Measurements from ENCODE around the gene GADD45B. TPM values are rescaled to one million over a fixed set of nuclear protein-coding genes. Genes with fewer than 3 reads are reported as not detected.

GADD45B gene
- total and polyA plus RNA-seq, 4 experiments from 2014 or later = 44.9 to 94.4 (median 88.3) TPM

DNA sequence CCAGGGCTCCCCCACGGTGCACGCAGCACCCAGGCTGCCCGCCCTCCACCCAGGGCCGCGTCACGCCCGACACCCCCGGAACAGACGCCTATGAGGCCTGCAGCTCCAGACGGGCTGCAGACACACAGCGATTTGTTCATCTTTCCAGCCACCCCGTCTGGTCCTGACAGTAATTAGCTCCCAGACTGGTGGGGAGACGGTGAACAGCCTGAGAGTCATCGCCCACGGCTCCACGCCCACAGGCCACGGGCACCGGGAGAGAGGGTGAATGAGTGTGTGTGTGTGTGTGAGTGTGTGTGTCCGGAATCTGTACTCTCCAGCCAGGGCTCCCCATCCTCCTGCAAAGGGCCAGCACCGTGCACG lies 18.1 kb downstream of the GADD45B start:
- Mint-ChIP-seq H3K27ac (peak overlapping the region in 4 of 7 donors; percentile 55 to 78 (median 66)), H3K36me3 (no peaks in the 10 kb centered on the region), H3K4me3 (peak overlapping the region; percentile 48 to 85 (median 78)), H3K27me3 (peaks cover 13 to 16% of the 10 kb centered on the region in 2 donors), H3K4me1 (peaks cover 6 to 37% (median 19%) of the 10 kb centered on the region in 4 donors), H3K9me3 (no peaks in the 10 kb centered on the region)
- POLR2A ChIA-PET (ENCODE audit: partially characterized antibody) = interaction anchor here (0.5 to 15.8 kb wide), 3 partner anchors 9 to 44 kb away, joined by 4 to 206 read pairs (median 15); partner anchors contain the start of gene GADD45B
- Histone ChIP-seq H3K27ac (ENCODE audit: low read depth, low read length) (no peak overlapping the region), H3K36me3 (ENCODE audit: insufficient read depth, low read length) (no peaks in the 10 kb centered on the region), H3K4me3 (ENCODE audit: low read length in 2 of 2) (peak overlapping the region in 1 of 2 donors; percentile 77), H3K4me1 (ENCODE audit: insufficient read depth, low read length) (peaks cover 26% of the 10 kb centered on the region), H3K27me3 (ENCODE audit: insufficient read depth, low read length) (peaks cover 15% of the 10 kb centered on the region), H3K9me3 (ENCODE audit: control insufficient read depth in 1 of 2, low read length in 2 of 2) (no peaks in the 10 kb centered on the region)
- CTCF ChIA-PET (ENCODE audit: partially characterized antibody) = no interaction called here
- no peak for DNase-seq
- intact Hi-C loops (cut with micrococcal nuclease) = loop anchor here (2.0 kb wide), 1 partner anchor 17 kb away; the partner anchor contains the start of gene GADD45B

DNA sequence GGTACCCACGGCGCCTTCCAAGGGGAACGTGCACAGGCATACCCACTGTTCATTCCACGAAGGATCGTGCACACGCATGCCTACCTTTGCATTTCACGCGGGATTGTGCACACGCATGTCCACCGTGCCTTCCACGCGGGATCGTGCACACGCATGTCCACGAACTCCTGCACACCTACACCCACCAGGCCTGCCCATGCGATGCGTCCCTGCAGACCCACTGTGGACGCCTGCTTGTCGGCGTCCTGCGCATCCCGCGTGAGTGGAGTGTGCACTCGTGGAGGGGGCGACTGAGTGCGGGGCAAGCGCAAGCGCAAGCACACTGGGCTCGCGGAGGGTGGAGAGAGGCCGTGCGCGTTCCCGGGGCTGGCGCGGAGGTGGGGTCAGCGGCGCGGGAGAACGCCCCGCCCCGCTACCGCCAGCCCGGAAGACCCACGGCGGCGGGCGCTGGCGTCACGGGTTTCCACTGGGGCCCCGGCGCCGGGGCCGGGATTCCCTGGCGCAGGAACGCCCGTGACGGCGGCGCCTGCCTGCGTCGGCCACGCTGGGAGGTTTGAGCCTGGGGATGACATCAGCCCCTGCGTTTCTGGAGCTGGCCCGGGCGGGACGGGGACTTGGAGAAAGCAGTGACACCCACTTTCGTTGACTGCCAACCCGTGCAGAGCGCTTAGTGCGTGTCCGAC lies 18.7 kb downstream of the GADD45B start:
- intact Hi-C loops (cut with micrococcal nuclease) = loop anchor here (2.0 kb wide), 1 partner anchor 18 kb away; the partner anchor contains the start of gene GADD45B
- Histone ChIP-seq H3K9me3 (ENCODE audit: control insufficient read depth in 1 of 2, low read length in 2 of 2) (no peaks in the 10 kb centered on the region), H3K27ac (ENCODE audit: low read depth, low read length) (peak overlapping the region; percentile 56), H3K36me3 (ENCODE audit: insufficient read depth, low read length) (no peaks in the 10 kb centered on the region), H3K27me3 (ENCODE audit: insufficient read depth, low read length) (peaks cover 11% of the 10 kb centered on the region), H3K4me1 (ENCODE audit: insufficient read depth, low read length) (peaks cover 23% of the 10 kb centered on the region), H3K4me3 (ENCODE audit: low read length in 2 of 2) (peak overlapping the region; percentile 34 to 77)
- peak overlapping the region in 6 of 7 donors; percentile 43 to 74 (median 64) for H3K27ac Mint-ChIP-seq
- CTCF ChIA-PET (ENCODE audit: partially characterized antibody) = interaction anchor here (0.5 to 1.1 kb wide), 4 partner anchors 9 to 82 kb away, joined by 3 to 4 read pairs (median 3); partner anchors contain the start of gene GADD45B
- no peaks in the 10 kb centered on the region for H3K36me3 Mint-ChIP-seq
- DNase-seq = peak; percentile 31 to 80 (median 33)
- peak overlapping the region; percentile 70 to 85 (median 80) for H3K4me3 Mint-ChIP-seq
- H3K27me3 Mint-ChIP-seq = peaks cover 11 to 14% of the 10 kb centered on the region in 2 donors
- peaks cover 4 to 35% (median 16%) of the 10 kb centered on the region in 4 donors for H3K4me1 Mint-ChIP-seq
- H3K9me3 Mint-ChIP-seq = no peaks in the 10 kb centered on the region
- POLR2A ChIA-PET (ENCODE audit: partially characterized antibody) = interaction anchor here (0.8 to 15.8 kb wide), 7 partner anchors 9 to 126 kb away, joined by 3 to 206 read pairs (median 4); partner anchors contain the start of gene GADD45B

- Mint-ChIP-seq H3K36me3 (no peaks in the 10 kb centered on the region), H3K4me1 (peaks cover 1 to 35% (median 13%) of the 10 kb centered on the region in 4 donors), H3K4me3 (peak overlapping the region; percentile 21 to 83 (median 58)), H3K27ac (peak overlapping the region in 2 of 7 donors; percentile 30 to 43), H3K9me3 (no peaks in the 10 kb centered on the region), H3K27me3 (peaks cover 8 to 11% of the 10 kb centered on the region in 2 donors)
- DNase-seq = peak in 1 of 5 donors; percentile 48
- no peaks in the 10 kb centered on the region for H3K36me3 ChIP-seq (ENCODE audit: insufficient read depth, low read length)
- intact Hi-C loops (cut with micrococcal nuclease) = loop anchor here (2.0 kb wide), 1 partner anchor 18 kb away; the partner anchor contains the start of gene GADD45B
- peaks cover 9% of the 10 kb centered on the region for H3K27me3 ChIP-seq (ENCODE audit: insufficient read depth, low read length)
- H3K4me1 ChIP-seq (ENCODE audit: insufficient read depth, low read length) = peaks cover 20% of the 10 kb centered on the region
- no peaks in the 10 kb centered on the region for H3K9me3 ChIP-seq (ENCODE audit: control insufficient read depth in 1 of 2, low read length in 2 of 2)
- POLR2A ChIA-PET (ENCODE audit: partially characterized antibody) = interaction anchor here (0.8 to 15.8 kb wide), 7 partner anchors 8 to 126 kb away, joined by 3 to 206 read pairs (median 4); partner anchors contain the start of gene GADD45B
- CTCF ChIA-PET (ENCODE audit: partially characterized antibody) = interaction anchor here (0.6 to 1.1 kb wide), 3 partner anchors 20 to 82 kb away, joined by 3 read pairs; partner anchors contain the start of gene GADD45B
- H3K4me3 ChIP-seq (ENCODE audit: low read length in 2 of 2) = peak overlapping the region; percentile 34 to 77
- H3K27ac ChIP-seq (ENCODE audit: low read depth, low read length) = peak overlapping the region; percentile 56
These were observed 19.3 kb downstream of the GADD45B start for GRCh38 chr19:2495130-2495641.

GRCh38 chr19:2495651-2496316 lies 19.9 kb downstream of the GADD45B start:
- no peaks in the 10 kb centered on the region for H3K9me3 ChIP-seq (ENCODE audit: control insufficient read depth in 1 of 2, low read length in 2 of 2)
- Mint-ChIP-seq H3K4me1 (peaks cover 1 to 36% (median 13%) of the 10 kb centered on the region in 4 donors), H3K27me3 (peaks cover 5 to 11% of the 10 kb centered on the region in 2 donors), H3K36me3 (no peaks in the 10 kb centered on the region), H3K4me3 (peak overlapping the region; percentile 54 to 76 (median 62)), H3K27ac (peak overlapping the region in 4 of 7 donors; percentile 32 to 75 (median 60)), H3K9me3 (no peaks in the 10 kb centered on the region)
- intact Hi-C loops (cut with micrococcal nuclease) = loop anchor here (2.0 kb wide), 1 partner anchor 19 kb away; the partner anchor contains the start of gene GADD45B
- CTCF ChIA-PET (ENCODE audit: partially characterized antibody) = interaction anchor here (1.1 to 1.6 kb wide), 2 partner anchors 20 to 141 kb away, joined by 3 to 5 read pairs; partner anchors contain the start of gene GADD45B
- peak overlapping the region; percentile 56 for H3K27ac ChIP-seq (ENCODE audit: low read depth, low read length)
- H3K36me3 ChIP-seq (ENCODE audit: insufficient read depth, low read length) = no peaks in the 10 kb centered on the region
- H3K27me3 ChIP-seq (ENCODE audit: insufficient read depth, low read length) = peaks cover 9% of the 10 kb centered on the region
- POLR2A ChIA-PET (ENCODE audit: partially characterized antibody) = interaction anchor here (1.0 to 15.8 kb wide), 5 partner anchors 8 to 56 kb away, joined by 3 to 206 read pairs (median 11); partner anchors contain the start of gene GADD45B
- peaks cover 20% of the 10 kb centered on the region for H3K4me1 ChIP-seq (ENCODE audit: insufficient read depth, low read length)
- peak overlapping the region in 1 of 2 donors; percentile 77 for H3K4me3 ChIP-seq (ENCODE audit: low read length in 2 of 2)
- DNase-seq = no peak

DNA sequence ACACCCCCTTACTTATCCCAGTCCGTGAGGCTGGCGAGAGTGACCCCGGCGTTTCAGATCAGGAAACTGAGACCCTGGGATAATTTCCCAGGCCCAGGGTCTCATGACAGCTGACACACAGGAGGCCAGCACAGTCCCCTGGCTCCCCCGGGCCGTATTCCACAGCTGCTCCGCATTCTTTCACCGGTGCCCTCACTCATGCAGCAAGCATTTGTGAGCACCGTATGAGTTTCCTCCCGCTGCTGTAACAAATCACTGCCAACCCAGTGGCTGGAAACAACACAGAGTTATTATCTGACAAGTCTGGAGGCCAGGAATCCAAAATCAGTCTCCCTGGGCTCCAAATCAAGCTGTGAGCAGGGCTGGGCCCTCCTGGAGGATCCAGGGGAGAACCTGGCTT lies 21.3 kb downstream of the GADD45B start:
- ChIA-PET CTCF (ENCODE audit: partially characterized antibody) (interaction anchor here (0.6 to 1.6 kb wide), 4 partner anchors 16 to 139 kb away, joined by 3 to 5 read pairs (median 4); partner anchors contain the start of gene GADD45B), POLR2A (ENCODE audit: partially characterized antibody) (interaction anchor here (1.1 to 15.8 kb wide), 2 partner anchors 19 to 65 kb away, joined by 3 to 206 read pairs; partner anchors contain the start of gene GADD45B)
- no peaks in the 10 kb centered on the region for H3K9me3 ChIP-seq (ENCODE audit: control insufficient read depth in 1 of 2, low read length in 2 of 2)
- Mint-ChIP-seq H3K27me3 (peaks cover 2 to 6% of the 10 kb centered on the region in 2 donors), H3K4me3 (no peak overlapping the region), H3K27ac (peak overlapping the region in 1 of 7 donors; percentile 32), H3K9me3 (no peaks in the 10 kb centered on the region), H3K4me1 (peaks cover 1 to 31% (median 11%) of the 10 kb centered on the region in 4 donors), H3K36me3 (no peaks in the 10 kb centered on the region)
- peaks cover 20% of the 10 kb centered on the region for H3K4me1 ChIP-seq (ENCODE audit: insufficient read depth, low read length)
- H3K27me3 ChIP-seq (ENCODE audit: insufficient read depth, low read length) = no peaks in the 10 kb centered on the region
- no peak overlapping the region for H3K27ac ChIP-seq (ENCODE audit: low read depth, low read length)
- no peak overlapping the region for H3K4me3 ChIP-seq (ENCODE audit: low read length in 2 of 2)
- no peak for DNase-seq
- intact Hi-C loops (cut with micrococcal nuclease) = no loop called here
- no peaks in the 10 kb centered on the region for H3K36me3 ChIP-seq (ENCODE audit: insufficient read depth, low read length)

DNA sequence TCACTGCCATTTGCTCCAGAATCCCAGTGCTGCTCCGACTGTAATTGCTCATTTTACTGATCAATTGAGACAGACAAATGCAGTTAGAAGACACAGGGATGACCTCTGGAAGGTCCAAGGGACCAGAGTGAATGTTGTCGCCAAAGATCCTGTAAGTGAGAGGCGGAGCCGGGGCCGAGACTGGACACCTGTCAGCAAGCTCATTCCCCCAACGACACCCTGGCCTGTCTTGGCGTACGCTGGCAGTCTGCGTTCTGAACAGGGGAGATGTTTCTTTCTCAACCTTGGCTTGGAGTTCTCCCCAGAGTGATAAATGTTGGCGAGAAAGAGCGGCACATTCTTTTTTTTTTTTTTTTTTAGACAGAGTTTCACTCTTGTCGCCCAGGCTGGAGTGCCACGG lies 24.2 kb downstream of the GADD45B start:
- H3K27ac Mint-ChIP-seq = peak overlapping the region in 3 of 7 donors; percentile 22 to 72 (median 59)
- Histone ChIP-seq H3K4me3 (ENCODE audit: low read length in 2 of 2) (no peak overlapping the region), H3K36me3 (ENCODE audit: insufficient read depth, low read length) (no peaks in the 10 kb centered on the region), H3K27me3 (ENCODE audit: insufficient read depth, low read length) (no peaks in the 10 kb centered on the region), H3K27ac (ENCODE audit: low read depth, low read length) (no peak overlapping the region), H3K4me1 (ENCODE audit: insufficient read depth, low read length) (peaks cover 33% of the 10 kb centered on the region), H3K9me3 (ENCODE audit: control insufficient read depth in 1 of 2, low read length in 2 of 2) (no peaks in the 10 kb centered on the region)
- no peaks in the 10 kb centered on the region for H3K36me3 Mint-ChIP-seq
- H3K27me3 Mint-ChIP-seq = no peaks in the 10 kb centered on the region
- H3K4me1 Mint-ChIP-seq = peaks cover 9 to 35% (median 18%) of the 10 kb centered on the region in 4 donors
- H3K9me3 Mint-ChIP-seq = no peaks in the 10 kb centered on the region
- no peak for DNase-seq
- POLR2A ChIA-PET (ENCODE audit: partially characterized antibody) = interaction anchor here (1.0 kb wide), 1 partner anchor 24 kb away, joined by 3 read pairs; the partner anchor contains the start of gene GADD45B
- CTCF ChIA-PET (ENCODE audit: partially characterized antibody) = interaction anchor here (0.7 kb wide), 1 partner anchor 75 kb away, joined by 3 read pairs; no protein-coding TSS in a partner anchor
- intact Hi-C loops (cut with micrococcal nuclease) = no loop called here
- peak overlapping the region in 1 of 8 donors; percentile 10 for H3K4me3 Mint-ChIP-seq

Measured in CD4-positive, alpha-beta memory T cell (primary cell).